Progenitor cell of endocrine pancreas (in vitro differentiated cells): Measurements from ENCODE around the gene HLA-DPA1. TPM values are rescaled to one million over a fixed set of nuclear protein-coding genes. Genes with fewer than 3 reads are reported as not detected.

Experiments
- DNase-seq: peaks from one replicate; pipeline ENCODE4 v3.0.0; 2021; ENCODE audit warnings: low spot score; ENCODE audit not compliant: unreplicated experiment
- H3K27ac Mint-ChIP-seq: 2 replicates; pipeline ENCODE4 v1.8.0; 2021; ENCODE audit warnings: mild to moderate bottlenecking, moderate library complexity, mixed read lengths
- H3K27me3 Mint-ChIP-seq: 2 replicates; pipeline ENCODE4 v1.8.0; 2021; ENCODE audit warnings: mixed read lengths
- H3K36me3 Mint-ChIP-seq: 2 replicates; pipeline ENCODE4 v1.8.0; 2022; ENCODE audit warnings: mixed read lengths; ENCODE audit not compliant: insufficient read depth
- H3K4me1 Mint-ChIP-seq: 2 replicates; pipeline ENCODE4 v1.8.0; 2021; ENCODE audit warnings: low read depth, mixed read lengths
- H3K4me3 Mint-ChIP-seq: 2 replicates; pipeline ENCODE4 v1.8.0; 2021; ENCODE audit warnings: low read depth, mild to moderate bottlenecking, moderate library complexity, mixed read lengths
- H3K9me3 Mint-ChIP-seq: 2 replicates; pipeline ENCODE4 v1.8.0; 2021; ENCODE audit warnings: low read depth, mixed read lengths
- total RNA-seq: library from RNA; stranded (reverse); gene quantifications from 2 replicates; pipeline ENCODE4 v1.2.1, GENCODE V29; 2021
- TF ChIP-seq, protein P1 (sequence below): fragments of 200-600 bp; sonication (generic); IDR thresholded peaks from one replicate; pipeline ENCODE4 v1.5.0; 2021; ENCODE audit warnings: antibody characterized with exemption, mild to moderate bottlenecking; ENCODE audit not compliant: unreplicated experiment

The HLA-DPA1 gene
- total RNA-seq, 1 donor from 2014 or later: 0.89 TPM

DNA sequence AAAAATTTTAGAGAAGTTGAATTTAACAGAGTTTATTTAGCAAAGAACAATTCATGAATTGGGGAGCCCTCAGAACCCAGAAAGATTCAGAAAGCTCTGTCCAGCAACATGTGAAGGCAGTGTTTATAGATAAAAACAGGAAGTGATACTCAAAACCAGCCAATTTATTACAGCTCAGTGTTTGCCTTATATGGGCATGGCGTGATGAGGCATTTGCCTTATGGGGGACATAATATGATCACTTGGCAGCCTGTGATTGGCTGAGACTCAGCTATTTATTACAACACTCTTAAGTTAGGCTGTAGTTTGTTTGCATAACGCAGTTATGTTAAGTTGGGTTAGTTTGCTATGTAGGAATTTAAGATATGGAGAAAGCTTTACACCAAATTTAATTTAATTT, 11.5 kb downstream of the HLA-DPA1 start:
- peaks cover 2% of the 10 kb centered on the region for H3K4me1 Mint-ChIP-seq
- H3K27me3 Mint-ChIP-seq: peaks cover 13% of the 10 kb centered on the region
- TF ChIP-seq, protein P1, sequence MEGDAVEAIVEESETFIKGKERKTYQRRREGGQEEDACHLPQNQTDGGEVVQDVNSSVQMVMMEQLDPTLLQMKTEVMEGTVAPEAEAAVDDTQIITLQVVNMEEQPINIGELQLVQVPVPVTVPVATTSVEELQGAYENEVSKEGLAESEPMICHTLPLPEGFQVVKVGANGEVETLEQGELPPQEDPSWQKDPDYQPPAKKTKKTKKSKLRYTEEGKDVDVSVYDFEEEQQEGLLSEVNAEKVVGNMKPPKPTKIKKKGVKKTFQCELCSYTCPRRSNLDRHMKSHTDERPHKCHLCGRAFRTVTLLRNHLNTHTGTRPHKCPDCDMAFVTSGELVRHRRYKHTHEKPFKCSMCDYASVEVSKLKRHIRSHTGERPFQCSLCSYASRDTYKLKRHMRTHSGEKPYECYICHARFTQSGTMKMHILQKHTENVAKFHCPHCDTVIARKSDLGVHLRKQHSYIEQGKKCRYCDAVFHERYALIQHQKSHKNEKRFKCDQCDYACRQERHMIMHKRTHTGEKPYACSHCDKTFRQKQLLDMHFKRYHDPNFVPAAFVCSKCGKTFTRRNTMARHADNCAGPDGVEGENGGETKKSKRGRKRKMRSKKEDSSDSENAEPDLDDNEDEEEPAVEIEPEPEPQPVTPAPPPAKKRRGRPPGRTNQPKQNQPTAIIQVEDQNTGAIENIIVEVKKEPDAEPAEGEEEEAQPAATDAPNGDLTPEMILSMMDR: no peak
- no peaks in the 10 kb centered on the region for H3K36me3 Mint-ChIP-seq
- no peak overlapping the region for H3K27ac Mint-ChIP-seq
- H3K4me3 Mint-ChIP-seq: no peak overlapping the region
- H3K9me3 Mint-ChIP-seq: peaks cover 4% of the 10 kb centered on the region
- DNase-seq: no peak

DNA sequence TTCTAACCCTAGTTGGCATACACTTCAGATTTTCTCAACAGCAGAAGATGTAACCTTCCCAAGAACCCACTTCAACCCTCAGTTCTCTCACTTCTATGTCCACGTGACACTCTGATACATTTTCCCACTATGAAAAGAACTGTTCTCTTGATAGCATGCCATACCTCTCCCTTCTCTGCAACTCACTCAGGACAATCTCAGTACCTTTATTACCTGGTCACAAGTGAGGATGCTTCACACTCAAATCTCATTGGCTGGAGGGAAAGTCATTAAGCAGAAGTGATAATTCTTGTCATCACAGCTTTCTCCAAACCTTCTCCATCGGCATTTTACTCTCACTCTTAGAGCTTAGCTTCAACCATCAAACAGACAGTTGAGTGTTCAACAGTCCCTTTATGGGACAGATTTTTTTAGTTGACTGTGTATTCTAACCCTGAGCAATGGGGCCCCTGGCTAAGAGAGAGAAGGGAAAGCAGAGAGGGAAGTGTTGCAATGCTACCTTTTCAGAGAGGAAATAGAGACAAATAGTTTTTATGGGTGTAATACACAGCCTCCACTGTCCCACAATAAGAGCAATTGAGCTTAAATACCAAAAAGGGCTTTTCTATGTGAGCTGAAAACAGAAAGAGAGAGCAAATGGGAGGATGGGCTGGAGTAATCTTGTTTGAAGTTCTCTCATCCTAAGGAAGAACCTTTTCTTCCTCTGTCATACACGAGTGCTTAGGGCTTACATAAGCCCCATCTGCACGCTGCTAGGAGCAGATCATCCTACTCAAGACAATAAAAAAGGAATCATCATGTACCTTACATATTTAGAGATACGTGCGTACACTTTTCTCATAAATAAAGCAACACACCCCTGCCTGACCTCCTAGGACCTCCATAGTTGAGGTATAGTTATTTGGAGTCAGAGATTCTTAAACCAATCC, 16.0 kb downstream of the HLA-DPA1 start:
- peaks cover 20% of the 10 kb centered on the region for H3K27me3 Mint-ChIP-seq
- no peak overlapping the region for H3K27ac Mint-ChIP-seq
- TF ChIP-seq, protein P1: no peak
- no peaks in the 10 kb centered on the region for H3K9me3 Mint-ChIP-seq
- no peak overlapping the region for H3K4me3 Mint-ChIP-seq
- DNase-seq: no peak
- H3K36me3 Mint-ChIP-seq: no peaks in the 10 kb centered on the region
- H3K4me1 Mint-ChIP-seq: peaks cover 10% of the 10 kb centered on the region

DNA sequence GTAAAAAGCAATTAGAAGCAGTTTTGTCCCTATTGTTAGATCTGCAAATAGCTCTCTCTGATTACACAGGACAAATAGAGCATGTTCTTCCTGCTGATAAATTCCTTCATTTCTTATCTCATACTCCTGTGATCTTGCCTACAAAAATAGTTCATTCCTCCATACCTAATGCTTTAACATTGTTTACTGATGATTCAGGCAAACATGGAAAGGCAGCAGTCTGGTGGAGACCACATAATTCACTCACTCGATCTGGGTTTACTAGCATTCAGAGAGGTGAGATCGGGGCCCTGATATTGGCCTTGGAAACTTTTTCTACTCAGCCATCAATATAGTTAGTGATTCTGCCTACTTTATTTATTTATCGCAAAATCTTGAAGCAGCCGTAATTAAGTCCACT, 20.2 kb downstream of the HLA-DPA1 start:
- no peak for DNase-seq
- Mint-ChIP-seq H3K4me1 (peaks cover 28% of the 10 kb centered on the region), H3K27ac (peak overlapping the region; percentile 70), H3K4me3 (no peak overlapping the region), H3K27me3 (peaks cover 18% of the 10 kb centered on the region), H3K36me3 (no peaks in the 10 kb centered on the region), H3K9me3 (no peaks in the 10 kb centered on the region)
- TF ChIP-seq, protein P1: no peak

DNA sequence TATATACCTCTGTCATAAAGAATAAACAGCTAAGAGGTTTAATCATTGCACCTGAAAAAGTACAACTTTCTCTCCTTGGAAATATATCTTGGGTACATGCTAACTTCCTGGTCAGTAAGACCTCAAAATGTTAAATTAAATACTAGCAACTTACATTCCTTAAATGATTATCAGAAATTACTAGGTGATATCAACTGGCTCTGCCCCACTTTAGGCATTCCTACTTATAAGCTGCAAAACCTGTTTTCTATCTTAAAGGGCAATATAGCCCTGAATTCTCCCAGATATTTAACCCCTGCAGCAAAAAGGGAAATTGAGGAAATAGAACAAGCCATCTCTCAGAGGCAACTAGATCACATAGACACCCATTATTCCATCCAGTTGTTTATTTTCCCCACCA, 20.8 kb downstream of the HLA-DPA1 start:
- Mint-ChIP-seq H3K9me3 (no peaks in the 10 kb centered on the region), H3K27me3 (peaks cover 17% of the 10 kb centered on the region), H3K36me3 (no peaks in the 10 kb centered on the region), H3K4me3 (no peak overlapping the region), H3K27ac (peak overlapping the region; percentile 70), H3K4me1 (peaks cover 28% of the 10 kb centered on the region)
- TF ChIP-seq, protein P1: no peak
- DNase-seq: no peak

DNA sequence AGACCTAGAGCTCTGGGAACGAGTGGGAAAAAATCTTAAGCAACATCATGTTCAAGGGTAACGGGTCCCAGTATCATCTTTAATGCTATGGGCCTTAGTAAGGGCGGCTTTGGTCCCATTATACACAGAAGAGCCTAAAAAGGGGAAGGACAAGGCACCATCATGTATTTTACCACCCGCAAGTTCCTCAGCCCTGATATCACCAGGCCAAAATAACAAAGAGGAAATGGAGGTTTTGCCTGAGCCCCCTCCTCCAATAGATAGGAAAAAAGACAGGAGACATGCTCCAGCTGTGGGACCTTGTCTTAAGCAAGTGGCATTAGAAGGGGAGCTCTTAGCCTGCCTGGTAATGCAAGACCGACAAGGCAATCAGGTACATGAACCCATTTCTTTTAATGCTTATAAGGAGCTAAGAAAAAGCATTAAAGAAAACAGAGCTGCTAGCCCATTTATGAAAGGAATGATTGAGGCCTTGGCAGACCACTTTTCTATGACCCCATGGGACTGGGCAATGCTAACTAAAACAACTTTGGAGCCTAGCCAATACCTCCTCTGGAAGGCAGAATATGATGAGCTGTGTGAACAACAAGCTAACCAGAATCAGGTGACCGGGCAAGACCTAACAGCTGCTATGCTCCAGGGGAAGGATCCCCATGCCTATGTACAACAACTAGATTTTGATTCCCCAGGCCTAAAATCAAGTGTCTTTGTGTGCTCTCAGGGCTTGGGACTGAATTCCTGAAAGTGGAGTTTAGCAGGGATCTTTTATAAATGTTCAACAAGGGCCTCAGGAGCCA, 23.2 kb downstream of the HLA-DPA1 start:
- H3K36me3 Mint-ChIP-seq: no peaks in the 10 kb centered on the region
- no peak for DNase-seq
- H3K27me3 Mint-ChIP-seq: peaks cover 11% of the 10 kb centered on the region
- H3K27ac Mint-ChIP-seq: no peak overlapping the region
- TF ChIP-seq, protein P1: no peak
- no peaks in the 10 kb centered on the region for H3K9me3 Mint-ChIP-seq
- H3K4me3 Mint-ChIP-seq: no peak overlapping the region
- peaks cover 28% of the 10 kb centered on the region for H3K4me1 Mint-ChIP-seq
